GM19397 (cell line): ENCODE measurements around the gene SPIN1.

Source experiments
- ATAC-seq: cut with Tn5 transposase; IDR thresholded peaks from one replicate; pipeline ENCODE4 v1.9.1; 2021; ENCODE audit warnings: mild to moderate bottlenecking, moderate library complexity; ENCODE audit not compliant: unreplicated experiment

The SPIN1 gene

DNA sequence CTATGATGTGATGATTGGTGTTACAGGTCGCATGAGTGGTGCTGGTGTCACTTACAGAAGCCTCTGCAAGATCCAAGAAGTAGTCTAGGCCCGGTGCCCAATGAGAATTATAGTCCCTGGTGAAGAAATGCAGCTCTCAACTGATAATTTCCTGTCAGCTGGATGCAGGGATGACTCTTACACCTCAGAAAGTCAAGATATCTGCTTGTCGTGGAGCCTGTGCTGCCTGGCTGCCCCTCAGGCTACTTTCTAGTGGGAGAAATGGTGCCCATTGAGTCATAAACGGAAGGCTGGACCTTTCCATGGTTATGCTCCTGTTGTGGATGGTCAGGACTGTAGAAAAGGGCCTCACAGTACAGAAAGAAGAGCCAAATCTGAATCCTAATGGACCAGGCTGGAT, 99.9 kb downstream of the SPIN1 start:
- no peak for ATAC-seq

DNA sequence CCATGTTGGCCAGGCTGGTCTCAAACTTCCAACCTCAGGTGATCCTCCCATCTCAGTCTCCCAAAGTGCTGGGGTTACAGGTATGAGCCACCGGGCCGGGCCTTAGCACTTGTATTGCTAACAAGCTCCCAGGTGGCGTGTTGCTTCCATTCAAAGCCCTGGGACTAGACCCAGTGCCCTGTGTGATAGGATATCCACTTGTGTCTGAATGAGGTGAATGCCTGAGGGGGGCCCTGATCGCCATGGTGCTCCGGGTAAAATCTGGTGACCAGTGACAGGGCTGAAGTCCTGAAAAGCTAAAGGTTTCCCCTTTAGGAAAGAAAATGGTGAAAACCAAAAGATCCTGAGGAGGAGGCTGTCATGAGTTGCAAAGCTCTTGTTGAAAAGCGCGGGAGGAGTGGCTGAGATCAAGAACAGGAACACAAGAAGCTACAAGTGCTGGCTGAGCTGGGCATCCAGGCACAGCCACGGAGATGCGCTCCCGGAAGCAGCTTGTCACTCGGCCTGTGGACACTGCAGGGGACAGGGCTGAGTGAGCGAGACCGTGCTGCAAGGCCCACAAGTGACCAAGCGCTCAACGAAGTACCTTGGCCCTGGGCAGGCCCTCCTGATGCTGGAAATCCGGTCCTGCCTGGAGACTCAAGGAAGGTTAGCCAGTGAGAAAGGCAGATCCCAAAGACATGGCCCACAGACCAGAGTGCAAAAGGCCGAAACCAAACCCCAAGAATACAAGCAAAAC, 106.9 kb downstream of the SPIN1 start:
- no peak for ATAC-seq

DNA sequence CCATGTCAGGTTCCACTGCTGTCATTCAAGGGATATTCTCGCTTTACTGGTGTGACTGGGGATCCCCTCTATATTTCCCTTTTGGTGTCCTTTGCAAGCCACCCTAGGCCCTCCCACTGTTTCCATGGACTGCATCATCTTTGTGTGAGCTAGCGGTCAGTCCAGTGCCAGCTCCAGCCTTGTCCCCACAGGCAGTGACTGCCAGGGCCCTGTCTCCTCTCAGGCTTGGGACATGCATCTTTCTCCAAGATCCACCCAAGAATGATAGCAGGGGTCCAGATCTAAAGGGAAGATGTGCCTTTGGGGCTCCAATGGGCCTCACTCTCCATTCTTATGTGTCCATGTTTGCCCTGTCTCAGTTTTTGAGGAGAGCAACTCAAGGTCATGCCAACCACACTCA, 109.0 kb downstream of the SPIN1 start:
- ATAC-seq, result no peak

DNA sequence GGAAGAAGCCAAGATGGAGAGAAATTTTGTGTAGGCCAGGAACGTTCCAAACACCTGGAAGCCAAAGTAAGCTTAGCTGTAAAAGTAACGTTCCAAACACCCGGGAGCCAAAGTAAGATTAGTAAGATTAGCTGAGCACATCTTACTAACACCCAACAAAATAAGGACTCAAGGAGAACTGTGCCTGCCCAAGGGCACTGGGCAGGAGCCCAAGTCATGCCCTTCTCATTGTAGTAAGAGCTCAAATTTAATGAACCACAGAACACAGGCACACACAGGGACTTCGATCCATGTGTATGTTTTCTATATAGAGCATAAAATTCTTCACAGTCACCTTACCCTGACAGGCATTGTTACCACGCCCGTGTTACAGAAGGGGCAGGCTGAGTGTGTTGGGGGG, 110.6 kb downstream of the SPIN1 start:
- ATAC-seq, result no peak

DNA sequence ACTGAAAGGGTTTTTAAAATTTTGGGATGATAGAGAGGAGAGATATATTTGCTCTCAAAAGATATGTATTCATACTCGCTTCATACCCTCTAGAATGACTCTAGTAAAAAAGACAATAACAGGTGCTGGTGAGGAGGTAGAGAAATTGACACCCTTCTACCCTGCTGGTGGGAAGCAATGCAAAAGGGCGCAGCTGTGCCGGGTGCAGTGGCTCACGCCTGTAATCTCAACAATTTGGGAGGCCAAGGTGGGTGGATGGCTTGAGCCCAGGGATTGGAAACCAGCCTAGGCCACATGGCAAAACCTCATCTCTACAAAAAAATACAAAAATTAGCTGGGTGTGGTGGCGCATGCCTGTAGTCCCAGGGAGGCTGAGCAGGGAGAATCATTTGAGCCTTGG, 112.8 kb downstream of the SPIN1 start:
- ATAC-seq, result no peak

DNA sequence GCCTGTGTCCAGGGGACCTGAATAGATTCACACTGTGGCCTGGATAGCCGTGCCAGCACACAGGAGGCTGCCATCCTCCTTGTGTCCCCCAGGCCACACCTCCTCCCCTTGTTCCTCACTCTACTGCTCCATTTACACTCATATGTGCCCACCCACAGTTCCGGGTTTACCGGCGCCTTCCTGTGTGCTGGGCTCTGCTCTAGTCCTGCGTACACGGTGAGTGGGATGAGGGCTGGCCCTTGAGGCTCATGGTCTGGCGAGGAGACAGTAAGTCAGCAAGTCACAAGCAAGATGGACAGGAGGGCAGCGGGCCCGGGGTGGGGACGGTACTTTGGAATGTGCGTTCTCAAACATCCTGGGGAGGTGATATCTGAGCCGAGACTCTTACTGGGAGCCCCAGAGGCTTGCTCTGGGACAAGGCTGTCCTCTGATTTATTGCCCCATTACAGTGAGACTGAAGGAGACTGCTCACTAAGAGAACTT, 114.3 kb downstream of the SPIN1 start:
- ATAC-seq, result no peak

DNA sequence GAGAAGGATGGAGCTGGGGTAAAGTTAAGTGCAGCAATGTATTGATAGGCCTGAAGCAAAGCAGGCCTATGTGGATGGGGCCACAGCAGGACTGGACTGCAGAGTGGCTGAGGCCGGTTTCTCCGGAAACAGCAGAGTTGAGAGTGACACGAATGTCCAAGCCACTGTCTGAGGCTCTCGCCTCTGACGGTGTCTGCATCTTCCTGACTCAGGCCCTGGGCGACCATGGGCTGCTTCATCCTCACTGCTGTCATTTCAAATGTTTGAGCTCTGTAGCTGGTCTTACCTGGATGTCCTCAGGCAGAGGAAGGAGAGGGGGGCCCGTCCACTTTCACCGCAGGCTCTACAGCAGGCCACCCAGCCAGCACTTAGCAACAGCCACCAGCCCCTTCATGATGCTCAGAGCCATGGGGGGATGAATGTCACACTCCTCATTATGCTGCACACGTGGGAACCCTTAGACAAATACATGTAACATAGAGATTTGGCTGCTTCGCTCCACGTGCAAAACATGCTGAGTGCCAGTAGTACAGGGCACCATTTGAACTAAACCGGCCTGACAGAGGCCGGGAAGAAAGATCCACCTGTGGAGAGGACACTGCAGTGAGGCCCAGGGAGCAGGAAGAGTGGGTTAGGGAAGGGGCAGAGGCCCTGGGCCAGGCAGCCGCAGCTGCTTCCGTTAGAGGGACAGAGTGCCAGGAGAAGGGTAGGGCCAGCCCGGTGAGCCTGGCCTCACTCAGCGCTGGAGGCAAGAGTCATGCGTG, 115.0 kb downstream of the SPIN1 start:
- ATAC-seq, result no peak

DNA sequence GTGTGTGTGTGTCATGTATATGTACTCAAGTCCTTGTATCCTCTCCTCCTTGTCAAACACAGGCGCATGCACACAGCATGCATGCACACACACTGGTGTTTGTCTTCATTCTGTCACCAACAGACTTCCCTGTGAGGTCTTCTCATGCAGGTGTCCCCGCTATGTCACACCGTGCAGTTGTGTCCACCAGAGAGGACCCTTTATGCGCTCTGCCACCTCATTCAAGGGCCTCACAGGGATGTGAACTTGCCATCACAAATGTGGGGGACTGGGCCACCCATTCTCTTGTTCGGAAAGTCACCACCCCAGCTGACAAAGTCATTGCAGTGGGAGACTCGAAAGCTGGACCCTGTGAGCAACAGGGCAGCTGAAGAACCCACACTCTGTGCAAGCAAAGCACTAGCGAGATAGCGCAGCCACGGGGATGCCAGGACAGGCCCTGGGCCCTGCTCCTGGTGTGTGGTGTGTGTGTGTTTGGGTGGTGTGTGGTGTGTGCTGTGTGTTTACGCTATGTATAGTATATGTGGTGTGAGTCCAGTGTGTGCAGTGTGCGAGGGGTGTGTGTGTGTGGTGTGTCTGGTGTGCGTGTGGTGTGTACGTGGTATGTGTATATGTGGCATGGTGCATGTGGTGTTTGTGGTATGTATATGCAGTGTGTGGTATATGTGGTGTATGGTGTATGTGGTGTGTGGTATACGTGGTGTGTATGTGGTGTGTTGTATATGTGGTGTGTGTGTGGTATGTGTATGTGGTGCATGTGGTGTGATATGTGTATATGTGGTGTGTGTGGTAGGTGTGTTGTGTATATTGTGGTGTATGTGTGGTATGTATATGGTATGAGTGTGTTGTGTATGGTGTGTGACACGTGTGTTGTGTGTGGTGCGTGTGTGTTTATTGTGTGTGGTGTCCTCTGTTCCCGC, 115.9 kb downstream of the SPIN1 start:
- no peak for ATAC-seq

DNA sequence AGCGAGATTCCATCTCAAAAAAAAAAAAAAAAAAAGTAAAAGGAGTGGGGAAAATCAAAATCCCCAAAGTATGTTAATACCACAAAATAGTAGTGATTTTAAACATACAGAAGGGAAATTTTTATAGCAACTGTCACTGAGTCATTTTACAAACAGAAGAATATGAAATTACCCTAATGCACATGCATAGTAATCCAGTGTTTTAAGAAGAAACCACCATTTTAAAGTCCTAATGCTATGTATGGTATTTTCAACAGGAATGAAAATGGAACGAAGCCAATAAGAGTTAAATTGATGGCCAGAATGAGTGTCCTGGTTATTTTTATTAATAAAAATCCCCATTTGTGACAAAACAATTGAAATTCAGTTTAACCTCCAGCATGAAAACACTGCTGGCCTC, 120.1 kb downstream of the SPIN1 start:
- ATAC-seq, result no peak

DNA sequence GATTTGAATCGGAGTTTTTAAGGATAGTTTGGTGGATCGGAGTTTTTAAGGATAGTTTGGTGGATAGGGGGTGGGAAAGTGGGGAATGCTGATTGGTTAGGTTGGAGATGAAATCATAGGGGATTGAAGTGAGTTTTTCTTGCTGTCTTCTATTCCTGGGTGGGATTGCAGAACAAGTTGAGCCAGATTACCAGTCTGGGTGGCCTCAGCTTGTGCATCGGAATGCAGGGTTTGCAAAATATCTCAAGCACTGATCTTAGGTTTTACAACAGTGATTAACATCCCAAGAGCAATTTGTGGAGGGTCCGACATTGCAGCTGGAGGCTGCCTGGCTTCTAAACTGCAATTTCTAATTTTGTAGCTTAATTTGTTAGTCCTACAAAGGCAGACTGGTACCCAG, 123.7 kb downstream of the SPIN1 start:
- ATAC-seq, result no peak

DNA sequence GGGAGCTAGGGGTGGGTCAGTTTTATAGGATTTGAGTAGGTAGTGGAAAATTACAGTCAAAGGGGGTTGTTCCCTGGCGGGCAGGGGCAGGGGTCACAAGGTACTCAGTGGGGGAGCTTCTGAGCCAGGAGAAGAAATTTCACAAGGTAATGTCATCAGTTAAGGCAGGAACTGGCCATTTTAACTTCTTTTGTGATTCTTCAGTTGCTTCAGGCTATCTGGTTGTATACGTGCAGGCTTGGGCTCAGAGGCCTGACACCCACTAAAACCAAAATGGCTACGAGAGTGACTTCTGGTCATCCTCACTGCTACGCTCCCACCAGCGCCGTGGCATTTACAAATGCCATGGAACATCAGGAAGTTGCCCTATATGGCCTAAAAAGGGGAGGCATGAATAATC, 126.0 kb downstream of the SPIN1 start:
- ATAC-seq, result no peak

DNA sequence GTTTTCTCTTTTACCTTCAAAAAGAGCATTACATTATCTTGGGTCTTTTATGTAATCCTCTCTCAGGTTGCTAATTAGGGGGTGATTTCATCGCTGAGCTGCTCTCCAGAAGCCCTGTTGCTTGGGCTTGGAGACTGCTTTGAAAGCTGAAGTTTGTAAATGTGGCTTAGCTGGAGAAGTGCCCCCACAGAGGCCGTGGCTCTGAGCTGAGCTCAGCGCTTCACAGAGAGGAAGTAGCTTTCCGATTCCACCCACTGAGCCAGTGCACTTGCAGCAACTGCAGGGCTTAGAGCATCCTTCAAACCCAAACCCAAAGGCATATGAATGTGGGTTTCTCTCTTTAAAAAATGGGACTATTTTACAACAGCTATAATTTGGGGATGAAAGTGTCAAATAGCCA, 133.1 kb downstream of the SPIN1 start:
- ATAC-seq, result no peak

DNA sequence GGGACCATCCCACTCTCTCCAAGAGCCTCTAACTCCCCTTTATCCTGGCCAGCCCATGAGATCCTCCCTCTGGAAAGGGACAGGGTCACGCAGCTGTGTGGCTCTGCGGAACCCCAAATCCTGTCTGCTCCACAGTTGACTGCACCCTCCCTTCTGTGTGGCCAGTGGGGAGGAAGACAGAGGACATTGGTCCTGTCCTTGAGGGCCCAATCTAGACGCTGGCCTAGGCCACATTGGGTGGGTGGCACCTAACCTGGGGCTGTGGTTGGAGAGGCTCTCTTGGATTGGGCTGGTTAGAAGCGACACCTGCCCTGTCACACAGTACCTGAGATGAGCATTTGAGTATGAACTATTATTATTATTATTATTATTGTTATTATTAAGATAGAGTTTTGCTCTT, 134.1 kb downstream of the SPIN1 start:
- ATAC-seq, result no peak

DNA sequence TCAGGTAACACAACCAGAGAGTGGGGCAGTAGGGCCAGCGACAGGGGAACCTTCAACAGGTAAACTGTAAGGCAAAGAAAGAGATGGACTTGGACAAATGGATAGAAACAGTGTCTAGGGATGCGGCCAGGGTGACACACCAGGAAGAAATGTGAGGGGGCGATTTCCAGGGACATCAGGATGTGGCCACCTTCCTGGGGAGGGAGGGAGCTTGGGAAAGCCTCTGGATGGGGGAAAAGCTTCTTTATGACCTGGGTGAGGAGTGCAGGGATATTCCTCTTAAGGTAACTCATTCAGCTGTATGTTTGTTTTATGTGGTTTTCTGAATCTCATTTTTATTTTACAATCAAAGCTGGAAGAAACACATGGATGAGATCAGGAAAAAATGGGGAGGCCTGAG, 134.8 kb downstream of the SPIN1 start:
- no peak for ATAC-seq

DNA sequence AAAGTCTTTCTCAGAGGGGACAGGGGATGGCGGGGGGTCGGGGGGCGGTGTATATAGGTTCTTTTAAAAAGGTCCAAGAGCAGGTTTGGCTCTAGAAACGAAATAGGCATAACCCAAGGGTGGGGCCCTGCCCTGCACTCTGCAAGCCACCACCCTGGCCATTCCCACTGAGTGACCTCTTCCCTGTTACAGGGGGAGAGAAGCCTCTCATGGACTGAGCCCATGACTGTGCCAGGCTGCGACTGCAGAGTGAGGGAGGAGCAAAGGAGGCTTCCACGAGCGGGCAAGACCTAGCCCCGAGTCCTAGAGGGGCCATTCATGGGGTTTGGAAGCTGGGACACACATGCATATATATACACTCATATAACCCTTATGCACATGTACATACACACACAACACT, 136.7 kb downstream of the SPIN1 start:
- no peak for ATAC-seq

DNA sequence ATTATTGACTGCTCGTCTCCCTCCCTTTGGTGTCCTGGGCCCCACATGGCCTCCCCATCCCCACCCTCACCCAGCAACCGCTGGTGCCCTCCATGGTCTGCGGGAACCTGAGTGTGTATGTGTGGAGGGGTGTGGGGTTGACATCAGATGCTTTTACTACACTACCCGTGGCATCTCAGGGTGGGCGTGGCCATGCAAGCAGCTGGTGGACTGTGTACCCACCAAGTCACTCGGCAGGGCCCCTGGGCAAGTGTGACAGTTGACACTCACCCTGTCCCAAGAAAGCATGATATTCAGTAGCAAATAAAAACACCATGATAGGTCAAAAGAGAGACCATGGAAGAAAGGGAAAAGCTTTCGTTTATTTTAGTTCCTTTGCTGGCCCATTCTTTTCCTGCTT, 139.4 kb downstream of the SPIN1 start:
- ATAC-seq, result no peak
